RWPE1 (cell line): ENCODE measurements around the gene SACS.

ENCODE experiments used
- CTCF ChIA-PET: fragments of 350-600 bp; sonication (Branson Sonifier 250); formaldehyde crosslinking; extraction: SDS; loops from one replicate; lab custom pipeline; 2021; lab: Yijun Ruan, JAX
- POLR2A ChIA-PET: fragments of 400-600 bp; formaldehyde crosslinking; extraction: SDS; loops from one replicate; lab custom pipeline; 2020; ENCODE audit warnings: antibody characterized with exemption; ENCODE audit not compliant: low non-redundant PET; lab: Yijun Ruan, JAX
- DNase-seq: peaks from one replicate; pipeline ENCODE4 v3.0.0; 2012; ENCODE audit warnings: low spot score
- H3K27ac ChIP-seq: fragments of 450-650 bp; 2 replicates; pipeline ENCODE4 v1.5.1; 2017
- TF ChIP-seq, protein P1 (sequence below): fragments of 450-650 bp; conservative IDR thresholded peaks from 2 replicates; pipeline ENCODE4 v1.5.1; 2017; ENCODE audit warnings: low read depth, mild to moderate bottlenecking

SACS gene

DNA sequence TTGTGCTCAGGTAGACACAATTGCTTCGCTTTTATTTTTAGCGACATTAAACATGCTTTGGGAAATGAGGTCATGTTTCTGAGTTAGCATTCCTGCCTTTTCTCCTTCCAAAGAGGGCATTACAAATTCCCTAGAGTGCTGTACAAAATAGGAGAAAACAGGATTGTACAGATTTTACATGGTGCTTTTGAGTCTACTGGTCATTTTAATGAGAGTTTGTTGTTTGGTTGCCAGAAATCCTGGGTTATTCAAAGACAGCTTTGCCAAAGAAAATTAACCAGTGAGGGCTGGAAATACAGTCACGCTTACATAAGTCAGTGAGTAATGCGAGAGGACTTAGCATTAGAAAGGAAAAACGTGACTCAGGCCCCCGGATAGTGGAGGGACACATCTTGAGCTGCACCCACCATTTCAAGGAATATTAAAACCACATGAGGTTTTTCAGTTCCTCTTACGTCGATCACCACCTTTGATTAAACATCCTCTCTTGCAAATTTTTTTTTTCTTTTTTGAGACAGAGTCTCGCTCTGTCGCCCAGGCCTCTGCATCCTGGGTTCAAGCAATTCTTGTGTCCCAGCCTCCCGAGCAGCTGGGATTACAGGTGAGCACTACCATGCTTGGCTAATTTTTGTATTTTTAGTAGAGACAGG is 55.4 kb downstream of the SACS start:
- ChIA-PET POLR2A (no interaction called here), CTCF (no interaction called here)
- peak overlapping the region; percentile 96 for H3K27ac ChIP-seq
- TF ChIP-seq, protein P1, sequence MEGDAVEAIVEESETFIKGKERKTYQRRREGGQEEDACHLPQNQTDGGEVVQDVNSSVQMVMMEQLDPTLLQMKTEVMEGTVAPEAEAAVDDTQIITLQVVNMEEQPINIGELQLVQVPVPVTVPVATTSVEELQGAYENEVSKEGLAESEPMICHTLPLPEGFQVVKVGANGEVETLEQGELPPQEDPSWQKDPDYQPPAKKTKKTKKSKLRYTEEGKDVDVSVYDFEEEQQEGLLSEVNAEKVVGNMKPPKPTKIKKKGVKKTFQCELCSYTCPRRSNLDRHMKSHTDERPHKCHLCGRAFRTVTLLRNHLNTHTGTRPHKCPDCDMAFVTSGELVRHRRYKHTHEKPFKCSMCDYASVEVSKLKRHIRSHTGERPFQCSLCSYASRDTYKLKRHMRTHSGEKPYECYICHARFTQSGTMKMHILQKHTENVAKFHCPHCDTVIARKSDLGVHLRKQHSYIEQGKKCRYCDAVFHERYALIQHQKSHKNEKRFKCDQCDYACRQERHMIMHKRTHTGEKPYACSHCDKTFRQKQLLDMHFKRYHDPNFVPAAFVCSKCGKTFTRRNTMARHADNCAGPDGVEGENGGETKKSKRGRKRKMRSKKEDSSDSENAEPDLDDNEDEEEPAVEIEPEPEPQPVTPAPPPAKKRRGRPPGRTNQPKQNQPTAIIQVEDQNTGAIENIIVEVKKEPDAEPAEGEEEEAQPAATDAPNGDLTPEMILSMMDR = no peak
- peak; percentile 89 for DNase-seq

DNA sequence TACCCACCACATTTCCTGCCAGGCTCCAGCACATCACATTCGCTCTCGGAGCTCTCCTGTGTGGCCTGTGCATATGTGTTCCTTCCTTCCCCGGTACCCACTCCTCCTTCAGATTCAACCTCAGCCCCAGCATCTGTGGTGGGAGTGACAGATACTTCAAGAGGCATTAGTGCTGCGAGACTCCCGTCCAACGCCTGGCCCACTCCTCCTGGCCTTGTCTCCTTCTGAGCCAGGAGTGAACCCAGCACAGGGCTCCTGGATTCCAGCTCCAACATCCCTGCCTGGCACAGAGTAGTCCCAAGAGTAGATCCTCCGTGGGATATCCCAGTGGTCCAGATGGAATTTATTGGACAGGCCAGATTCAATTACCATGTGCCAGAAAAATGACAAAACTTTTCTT is 55.9 kb downstream of the SACS start:
- ChIA-PET CTCF (no interaction called here), POLR2A (no interaction called here)
- DNase-seq = no peak
- TF ChIP-seq, protein P1 = no peak
- H3K27ac ChIP-seq = peak overlapping the region; percentile 96

GRCh38 chr13:23375001-23375971 is 58.2 kb downstream of the SACS start:
- CTCF ChIA-PET = no interaction called here
- TF ChIP-seq, protein P1 = peak; percentile 22; the same call in 1 of the 2 replicates
- H3K27ac ChIP-seq = peak overlapping the region; percentile 89
- POLR2A ChIA-PET = no interaction called here
- DNase-seq = peak; percentile 96

- no peak overlapping the region for H3K27ac ChIP-seq
- TF ChIP-seq, protein P1 = no peak
- no peak for DNase-seq
- ChIA-PET POLR2A (no interaction called here), CTCF (no interaction called here)
Observed at GRCh38 chr13:23372264-23372906, 61.1 kb downstream of the SACS start.

- DNase-seq = no peak
- POLR2A ChIA-PET = no interaction called here
- CTCF ChIA-PET = no interaction called here
- TF ChIP-seq, protein P1 = no peak
- H3K27ac ChIP-seq = no peak overlapping the region
Observed at GRCh38 chr13:23367907-23368306, 65.6 kb downstream of the SACS start.

GRCh38 chr13:23365652-23366051 is 67.8 kb downstream of the SACS start:
- TF ChIP-seq, protein P1 = no peak
- no peak overlapping the region for H3K27ac ChIP-seq
- ChIA-PET POLR2A (no interaction called here), CTCF (no interaction called here)
- no peak for DNase-seq
